ENCODE data around the gene HOXA9.

The HOXA9 gene

DNA sequence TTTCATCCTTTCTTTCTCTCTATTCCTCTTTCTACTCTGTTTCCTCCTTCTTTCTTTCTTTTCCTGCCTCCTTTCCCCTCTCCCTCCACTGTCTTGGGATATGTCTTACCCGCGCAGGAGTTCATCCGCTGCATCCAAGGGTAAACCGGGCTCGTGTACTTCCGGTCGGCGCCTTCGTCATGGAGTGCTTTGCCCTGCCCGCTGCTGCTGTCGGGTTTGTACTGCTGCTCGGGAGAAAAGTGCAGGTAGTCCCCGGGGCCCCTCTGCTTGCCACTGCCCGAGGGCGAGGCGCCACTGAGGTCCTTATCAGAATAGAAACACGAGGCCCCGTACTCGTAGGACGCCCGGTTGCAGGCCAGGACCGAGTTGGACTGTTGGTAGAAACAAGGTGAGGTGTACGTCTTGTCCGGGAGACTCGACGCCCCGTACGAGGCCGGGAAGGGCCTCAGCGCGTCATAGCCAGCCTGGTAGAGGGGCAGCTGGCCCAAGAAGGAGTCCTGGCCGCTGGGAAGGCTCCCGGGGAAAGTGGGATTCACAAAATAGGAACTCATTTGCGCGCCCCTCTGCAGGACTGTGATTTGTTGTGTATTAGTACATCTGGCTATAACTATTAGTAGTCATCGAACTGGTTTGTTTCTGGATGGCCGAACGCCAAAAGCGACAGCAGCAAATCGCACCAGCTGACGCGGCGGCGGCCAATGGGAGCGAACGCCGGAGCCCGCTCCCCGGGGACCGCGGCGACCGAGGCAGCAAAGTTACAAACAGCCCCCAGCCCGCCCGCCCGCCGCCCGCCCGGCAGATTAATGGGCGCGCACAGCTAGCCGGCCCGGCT is 17.9 kb downstream of the HOXA9 start, which contains the start of gene HOXA6:
Gene HOXA6 (minus strand): TSS at position 576 of the 832 bp plus-strand sequence. CDS start 25 bp downstream, at position 551.
- H3K4me3 ChIP-seq (ENCODE audit: low read depth in 1 of 5, low read length in 5 of 5): peak within 1 kb of the TSS; percentile 63 to 92 (median 89)
- peaks cover 0 to 22% (median 16%) of the 10 kb centered on the region in 5 donors for H3K36me3 ChIP-seq (ENCODE audit: control insufficient read depth in 5 of 5, insufficient read depth in 5 of 5, low read length in 5 of 5)
- no peaks in the 10 kb centered on the region for H3K9me3 ChIP-seq (ENCODE audit: control insufficient read depth in 5 of 5, low read length in 5 of 5)
- H3K27me3 ChIP-seq (ENCODE audit: control insufficient read depth in 5 of 5, insufficient read depth in 4 of 5, low read length in 5 of 5): peaks cover 0 to 11% (median 0%) of the 10 kb centered on the region in 5 donors
- peak within 1 kb of the TSS; percentile 44 to 78 (median 63) for H3K9ac ChIP-seq (ENCODE audit: low read length in 5 of 5)
- H3K27ac ChIP-seq (ENCODE audit: low read depth, low read length): peak within 1 kb of the TSS; percentile 95
- H3K4me1 ChIP-seq (ENCODE audit: control insufficient read depth in 5 of 5, insufficient read depth in 5 of 5, low read length in 5 of 5): peaks cover 11 to 91% (median 87%) of the 10 kb centered on the region in 5 donors

DNA sequence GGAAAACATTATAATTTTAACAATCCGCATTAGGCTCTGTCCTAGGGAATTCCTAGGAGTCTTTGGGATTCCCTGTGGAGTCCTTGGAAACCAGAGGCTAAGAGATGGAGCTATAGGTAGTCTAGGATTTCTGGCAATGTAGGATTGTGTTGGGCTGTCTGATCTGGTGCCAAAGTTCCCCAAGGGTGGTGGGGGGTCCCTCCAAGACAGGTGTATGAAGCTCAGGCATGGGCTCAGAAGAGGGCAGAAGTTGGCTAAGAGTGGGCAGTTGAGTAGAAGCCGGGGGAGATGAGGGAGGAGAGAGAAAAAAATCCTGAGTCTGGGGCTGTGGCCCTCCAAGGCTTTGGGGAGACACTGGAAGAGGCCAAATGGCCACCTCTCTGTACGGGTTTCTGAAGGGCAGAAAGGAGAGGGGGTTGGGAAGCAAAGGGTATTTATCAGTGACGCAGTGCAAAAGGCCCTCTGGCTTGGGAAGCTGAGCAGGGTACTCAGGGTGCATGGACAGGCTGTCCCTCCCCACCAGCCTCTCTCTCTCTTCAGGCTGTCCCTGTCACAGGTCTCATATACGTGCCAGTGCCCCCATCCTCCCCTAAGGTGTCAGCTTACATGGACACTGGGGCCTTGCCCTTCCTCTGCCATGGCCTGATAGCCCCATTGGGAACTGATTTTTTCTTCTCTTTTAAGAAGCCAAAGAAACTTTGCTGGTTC is 18.7 kb downstream of the HOXA9 start:
- H3K4me3 ChIP-seq (ENCODE audit: low read depth in 1 of 5, low read length in 5 of 5): peak overlapping the region; percentile 62 to 90 (median 65)
- H3K4me1 ChIP-seq (ENCODE audit: control insufficient read depth in 5 of 5, insufficient read depth in 5 of 5, low read length in 5 of 5): peaks cover 11 to 91% (median 87%) of the 10 kb centered on the region in 5 donors
- peak overlapping the region; percentile 95 for H3K27ac ChIP-seq (ENCODE audit: low read depth, low read length)
- H3K27me3 ChIP-seq (ENCODE audit: control insufficient read depth in 5 of 5, insufficient read depth in 4 of 5, low read length in 5 of 5): peaks cover 0 to 7% (median 0%) of the 10 kb centered on the region in 5 donors
- peaks cover 0 to 22% (median 16%) of the 10 kb centered on the region in 5 donors for H3K36me3 ChIP-seq (ENCODE audit: control insufficient read depth in 5 of 5, insufficient read depth in 5 of 5, low read length in 5 of 5)
- no peaks in the 10 kb centered on the region for H3K9me3 ChIP-seq (ENCODE audit: control insufficient read depth in 5 of 5, low read length in 5 of 5)
- H3K9ac ChIP-seq (ENCODE audit: low read length in 5 of 5): peak overlapping the region in 4 of 5 donors; percentile 41 to 74 (median 61)

DNA sequence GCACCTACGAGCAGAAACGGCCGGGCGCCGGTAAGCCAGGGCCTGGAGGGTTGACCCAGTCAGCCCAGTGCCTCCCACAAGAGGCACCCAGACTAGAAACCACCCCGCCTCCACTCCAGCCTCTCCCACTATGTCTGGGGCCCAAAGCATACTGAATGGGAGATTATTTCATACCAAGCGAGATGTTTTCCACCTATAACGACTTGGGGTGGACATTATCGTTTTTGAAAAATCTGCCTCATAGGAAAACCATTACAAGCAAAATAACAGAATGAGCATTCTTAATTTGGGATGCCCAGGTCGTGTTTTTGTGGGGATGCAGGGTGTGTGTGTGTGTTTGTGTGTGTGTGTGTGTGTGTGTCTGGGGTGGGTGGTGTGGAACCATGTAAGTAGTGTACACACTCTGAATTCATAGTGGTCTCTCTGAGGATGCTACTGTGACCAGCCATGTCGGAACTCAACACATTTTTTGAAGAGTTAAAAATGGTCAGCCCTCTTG is 19.4 kb downstream of the HOXA9 start:
- H3K4me1 ChIP-seq (ENCODE audit: control insufficient read depth in 5 of 5, insufficient read depth in 5 of 5, low read length in 5 of 5): peaks cover 9 to 88% (median 87%) of the 10 kb centered on the region in 5 donors
- peak overlapping the region; percentile 95 for H3K27ac ChIP-seq (ENCODE audit: low read depth, low read length)
- H3K9ac ChIP-seq (ENCODE audit: low read length in 5 of 5): peak overlapping the region in 1 of 5 donors; percentile 8
- no peaks in the 10 kb centered on the region for H3K9me3 ChIP-seq (ENCODE audit: control insufficient read depth in 5 of 5, low read length in 5 of 5)
- peaks cover 4 to 25% (median 16%) of the 10 kb centered on the region in 5 donors for H3K36me3 ChIP-seq (ENCODE audit: control insufficient read depth in 5 of 5, insufficient read depth in 5 of 5, low read length in 5 of 5)
- H3K27me3 ChIP-seq (ENCODE audit: control insufficient read depth in 5 of 5, insufficient read depth in 4 of 5, low read length in 5 of 5): peaks cover 0 to 4% (median 0%) of the 10 kb centered on the region in 5 donors
- H3K4me3 ChIP-seq (ENCODE audit: low read depth in 1 of 5, low read length in 5 of 5): peak overlapping the region in 2 of 5 donors; percentile 36 to 37

GRCh38 chr7:27145165-27145913 is 20.0 kb downstream of the HOXA9 start:
- H3K4me1 ChIP-seq (ENCODE audit: control insufficient read depth in 5 of 5, insufficient read depth in 5 of 5, low read length in 5 of 5): peaks cover 9 to 89% (median 86%) of the 10 kb centered on the region in 5 donors
- H3K36me3 ChIP-seq (ENCODE audit: control insufficient read depth in 5 of 5, insufficient read depth in 5 of 5, low read length in 5 of 5): peaks cover 4 to 25% (median 16%) of the 10 kb centered on the region in 5 donors
- peaks cover 0 to 4% (median 0%) of the 10 kb centered on the region in 5 donors for H3K27me3 ChIP-seq (ENCODE audit: control insufficient read depth in 5 of 5, insufficient read depth in 4 of 5, low read length in 5 of 5)
- H3K9ac ChIP-seq (ENCODE audit: low read length in 5 of 5): peak overlapping the region in 2 of 5 donors; percentile 10 to 35
- H3K4me3 ChIP-seq (ENCODE audit: low read depth in 1 of 5, low read length in 5 of 5): peak overlapping the region in 3 of 5 donors; percentile 24 to 37 (median 36)
- H3K27ac ChIP-seq (ENCODE audit: low read depth, low read length): peak overlapping the region; percentile 95
- no peaks in the 10 kb centered on the region for H3K9me3 ChIP-seq (ENCODE audit: control insufficient read depth in 5 of 5, low read length in 5 of 5)

DNA sequence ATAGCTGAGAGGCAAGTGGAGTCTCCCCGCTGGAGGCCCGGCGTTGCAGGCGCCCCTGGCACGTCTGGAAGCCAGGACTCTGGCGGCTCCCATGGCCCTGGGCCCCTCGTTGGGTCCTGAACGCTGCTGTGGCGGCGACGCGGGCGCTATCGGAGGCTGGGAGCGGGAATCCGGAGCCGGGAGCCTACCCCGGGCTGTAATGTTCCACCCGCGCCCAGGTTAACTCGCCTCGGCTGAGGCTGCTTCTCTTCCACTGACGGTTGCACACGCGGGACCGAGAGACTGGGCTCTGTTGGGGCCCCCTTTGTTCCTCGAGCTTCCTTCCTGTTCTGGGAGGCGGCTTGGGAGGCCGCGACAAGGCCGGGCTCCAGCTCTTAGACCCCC is 20.6 kb downstream of the HOXA9 start:
- H3K36me3 ChIP-seq (ENCODE audit: control insufficient read depth in 5 of 5, insufficient read depth in 5 of 5, low read length in 5 of 5): peaks cover 4 to 25% (median 16%) of the 10 kb centered on the region in 5 donors
- H3K4me3 ChIP-seq (ENCODE audit: low read depth in 1 of 5, low read length in 5 of 5): peak overlapping the region in 2 of 5 donors; percentile 24 to 37
- H3K9ac ChIP-seq (ENCODE audit: low read length in 5 of 5): peak overlapping the region in 2 of 5 donors; percentile 10 to 35
- H3K27ac ChIP-seq (ENCODE audit: low read depth, low read length): peak overlapping the region; percentile 95
- no peaks in the 10 kb centered on the region for H3K9me3 ChIP-seq (ENCODE audit: control insufficient read depth in 5 of 5, low read length in 5 of 5)
- H3K27me3 ChIP-seq (ENCODE audit: control insufficient read depth in 5 of 5, insufficient read depth in 4 of 5, low read length in 5 of 5): peaks cover 0 to 4% (median 0%) of the 10 kb centered on the region in 5 donors
- peaks cover 11 to 89% (median 86%) of the 10 kb centered on the region in 5 donors for H3K4me1 ChIP-seq (ENCODE audit: control insufficient read depth in 5 of 5, insufficient read depth in 5 of 5, low read length in 5 of 5)

DNA sequence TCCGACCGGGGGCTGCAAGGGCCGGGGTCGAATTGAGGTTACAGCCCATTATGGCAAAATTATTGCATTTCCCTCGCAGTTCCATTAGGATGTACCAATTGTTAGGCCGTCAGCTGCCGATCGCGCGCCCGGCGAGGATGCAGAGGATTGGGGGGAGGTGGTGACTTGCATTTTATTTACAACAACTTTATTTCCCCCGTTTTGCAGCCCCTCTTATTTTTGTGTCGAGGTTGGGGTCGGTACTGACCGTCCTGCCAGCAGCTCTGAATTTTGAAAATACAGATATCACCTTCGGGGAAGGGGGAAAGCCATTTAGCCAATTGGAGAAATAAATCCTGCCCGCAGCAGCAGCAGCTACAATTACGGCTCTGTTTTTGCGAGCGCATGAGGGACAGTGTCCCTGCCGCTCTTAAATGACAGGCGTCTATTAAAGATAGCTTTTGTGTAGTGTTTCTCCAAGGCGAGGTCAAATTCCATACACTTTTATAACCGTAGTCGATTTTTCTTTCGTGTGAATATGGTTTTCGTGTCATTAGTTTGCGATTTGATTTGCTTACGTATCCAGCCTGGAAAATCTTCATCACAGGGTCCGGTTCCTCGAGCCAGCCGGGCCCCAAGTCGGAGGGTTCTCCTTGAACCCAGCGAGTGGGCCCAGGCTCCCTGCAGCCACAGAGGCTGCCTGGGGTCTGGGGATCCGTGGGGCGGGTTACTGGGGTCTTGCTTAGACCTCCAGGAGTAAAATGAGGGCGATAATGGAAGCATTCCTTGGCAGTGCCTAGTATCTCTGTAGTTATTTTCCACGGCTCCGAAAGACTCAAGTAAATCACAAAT is 21.2 kb downstream of the HOXA9 start:
- H3K9ac ChIP-seq (ENCODE audit: low read length in 5 of 5): no peak overlapping the region
- peaks cover 0 to 4% (median 0%) of the 10 kb centered on the region in 5 donors for H3K27me3 ChIP-seq (ENCODE audit: control insufficient read depth in 5 of 5, insufficient read depth in 4 of 5, low read length in 5 of 5)
- peaks cover 4 to 27% (median 16%) of the 10 kb centered on the region in 5 donors for H3K36me3 ChIP-seq (ENCODE audit: control insufficient read depth in 5 of 5, insufficient read depth in 5 of 5, low read length in 5 of 5)
- H3K4me1 ChIP-seq (ENCODE audit: control insufficient read depth in 5 of 5, insufficient read depth in 5 of 5, low read length in 5 of 5): peaks cover 9 to 88% (median 86%) of the 10 kb centered on the region in 5 donors
- H3K27ac ChIP-seq (ENCODE audit: low read depth, low read length): peak overlapping the region; percentile 95
- peak overlapping the region in 4 of 5 donors; percentile 55 to 84 (median 74) for H3K4me3 ChIP-seq (ENCODE audit: low read depth in 1 of 5, low read length in 5 of 5)
- no peaks in the 10 kb centered on the region for H3K9me3 ChIP-seq (ENCODE audit: control insufficient read depth in 5 of 5, low read length in 5 of 5)

DNA sequence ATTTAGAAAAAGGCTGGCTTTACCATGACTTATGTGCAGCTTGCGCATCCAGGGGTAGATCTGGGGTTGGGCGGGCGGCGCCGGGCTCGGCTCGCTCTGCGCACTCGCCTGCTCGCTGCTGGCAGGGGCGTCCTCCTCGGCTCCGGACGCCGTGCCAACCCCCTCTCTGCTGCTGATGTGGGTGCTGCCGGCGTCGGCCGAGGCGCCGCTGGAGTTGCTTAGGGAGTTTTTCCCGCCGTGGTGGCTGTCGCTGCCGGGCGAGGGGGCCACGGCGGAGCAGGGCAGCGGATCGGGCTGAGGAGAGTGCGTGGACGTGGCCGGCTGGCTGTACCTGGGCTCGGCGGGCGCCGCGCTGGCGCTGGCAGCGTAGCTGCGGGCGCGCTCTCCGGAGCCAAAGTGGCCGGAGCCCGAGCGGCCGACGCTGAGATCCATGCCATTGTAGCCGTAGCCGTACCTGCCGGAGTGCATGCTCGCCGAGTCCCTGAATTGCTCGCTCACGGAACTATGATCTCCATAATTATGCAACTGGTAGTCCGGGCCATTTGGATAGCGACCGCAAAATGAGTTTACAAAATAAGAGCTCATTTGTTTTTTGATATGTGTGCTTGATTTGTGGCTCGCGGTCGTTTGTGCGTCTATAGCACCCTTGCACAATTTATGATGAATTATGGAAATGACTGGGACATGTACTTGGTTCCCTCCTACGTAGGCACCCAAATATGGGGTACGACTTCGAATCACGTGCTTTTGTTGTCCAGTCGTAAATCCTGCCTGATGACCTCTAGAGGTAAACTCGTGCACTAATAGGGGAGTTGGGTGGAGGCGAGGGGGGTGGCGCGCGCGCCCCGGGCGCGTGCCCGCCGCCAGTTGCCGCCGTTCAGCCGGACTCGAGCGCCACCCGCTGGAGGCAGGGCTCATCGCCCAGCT is 22.1 kb downstream of the HOXA9 start, which contains the start of gene HOXA5:
Gene HOXA5 (minus strand): TSS at position 659 of the 927 bp plus-strand sequence. CDS start 74 bp downstream, at position 585.
- Histone ChIP-seq H3K4me3 (ENCODE audit: low read depth in 1 of 5, low read length in 5 of 5) (peak within 1 kb of the TSS; percentile 69 to 84 (median 75)), H3K9ac (ENCODE audit: low read length in 5 of 5) (peak within 1 kb of the TSS; percentile 56 to 79 (median 76)), H3K27ac (ENCODE audit: low read depth, low read length) (peak within 1 kb of the TSS; percentile 95), H3K36me3 (ENCODE audit: control insufficient read depth in 5 of 5, insufficient read depth in 5 of 5, low read length in 5 of 5) (peaks cover 4 to 27% (median 16%) of the 10 kb centered on the region in 5 donors), H3K27me3 (ENCODE audit: control insufficient read depth in 5 of 5, insufficient read depth in 4 of 5, low read length in 5 of 5) (peaks cover 0 to 3% (median 0%) of the 10 kb centered on the region in 5 donors), H3K4me1 (ENCODE audit: control insufficient read depth in 5 of 5, insufficient read depth in 5 of 5, low read length in 5 of 5) (peaks cover 7 to 88% (median 86%) of the 10 kb centered on the region in 5 donors), H3K9me3 (ENCODE audit: control insufficient read depth in 5 of 5, low read length in 5 of 5) (no peaks in the 10 kb centered on the region)

- no peaks in the 10 kb centered on the region for H3K27me3 ChIP-seq (ENCODE audit: control insufficient read depth in 5 of 5, insufficient read depth in 4 of 5, low read length in 5 of 5)
- peak overlapping the region; percentile 56 to 79 (median 76) for H3K9ac ChIP-seq (ENCODE audit: low read length in 5 of 5)
- peak overlapping the region; percentile 69 to 84 (median 75) for H3K4me3 ChIP-seq (ENCODE audit: low read depth in 1 of 5, low read length in 5 of 5)
- H3K27ac ChIP-seq (ENCODE audit: low read depth, low read length): peak overlapping the region; percentile 95
- peaks cover 4 to 27% (median 16%) of the 10 kb centered on the region in 5 donors for H3K36me3 ChIP-seq (ENCODE audit: control insufficient read depth in 5 of 5, insufficient read depth in 5 of 5, low read length in 5 of 5)
- H3K9me3 ChIP-seq (ENCODE audit: control insufficient read depth in 5 of 5, low read length in 5 of 5): no peaks in the 10 kb centered on the region
- peaks cover 6 to 91% (median 86%) of the 10 kb centered on the region in 5 donors for H3K4me1 ChIP-seq (ENCODE audit: control insufficient read depth in 5 of 5, insufficient read depth in 5 of 5, low read length in 5 of 5)
Observed at GRCh38 chr7:27142580-27143022, 22.7 kb downstream of the HOXA9 start.
